IPS DF 6.9 (cell line): ENCODE measurements around the gene ACVR1.

Experiments
- DNase-seq: peaks from one replicate; pipeline ENCODE4 v3.0.0-alpha.2; 2013; ENCODE audit warnings: low read depth, low spot score
- H3K27ac ChIP-seq: one replicate; pipeline ENCODE4 v1.5.1; 2013; ENCODE audit warnings: low read length, control low read depth
- H3K27me3 ChIP-seq: 2 replicates; pipeline ENCODE4 v1.6.1; 2013; ENCODE audit warnings: mild to moderate bottlenecking, low read length; ENCODE audit not compliant: control insufficient read depth, insufficient read depth
- H3K36me3 ChIP-seq: 2 replicates; pipeline ENCODE4 v1.6.1; 2013; ENCODE audit warnings: low read length; ENCODE audit not compliant: control insufficient read depth, insufficient read depth
- H3K4me1 ChIP-seq: 2 replicates; pipeline ENCODE4 v1.6.1; 2013; ENCODE audit warnings: low read length; ENCODE audit not compliant: control insufficient read depth, insufficient read depth
- H3K4me3 ChIP-seq: 2 replicates; pipeline ENCODE4 v1.5.1; 2013; ENCODE audit warnings: mild to moderate bottlenecking, low read length
- H3K9me3 ChIP-seq: 2 replicates; pipeline ENCODE4 v1.6.1; 2013; ENCODE audit warnings: low read length, inconsistent platforms; ENCODE audit not compliant: control insufficient read depth, insufficient read depth
- WGBS: extraction: QIAGEN DNeasy Blood & Tissue Kit; methylation state at CpG from one replicate; pipeline ENCODE4 v1.1.7; 2013; ENCODE audit warnings: mixed read lengths, missing lambda C conversion rate; ENCODE audit not compliant: insufficient read length, insufficient coverage; 5-methylcytosine and 5-hydroxymethylcytosine counted together

Gene ACVR1

DNA sequence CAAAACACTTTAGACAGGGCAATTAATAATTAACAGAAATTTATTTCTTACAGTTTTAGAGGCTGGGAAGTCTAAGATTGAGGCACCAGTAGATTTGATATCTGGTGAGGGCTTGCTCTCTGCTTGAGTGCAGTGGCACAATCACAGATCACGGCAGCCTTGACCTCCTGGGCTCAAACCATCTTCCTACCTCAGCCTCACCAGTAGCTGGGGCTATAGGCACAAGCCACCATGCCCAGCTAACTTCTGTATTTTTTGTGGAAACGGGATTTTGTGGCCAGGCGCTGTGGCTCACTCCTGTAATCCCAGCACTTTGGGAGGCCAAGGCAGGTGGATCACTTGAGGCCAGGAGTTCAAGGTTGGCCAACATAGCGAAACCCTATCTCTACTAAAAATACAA, 29.0 kb upstream of the ACVR1 start:
- Histone ChIP-seq H3K4me3 (no peak overlapping the region), H3K27ac (no peak overlapping the region)
- WGBS = no CpG with 5 or more reads among the region's 4 CpGs

DNA sequence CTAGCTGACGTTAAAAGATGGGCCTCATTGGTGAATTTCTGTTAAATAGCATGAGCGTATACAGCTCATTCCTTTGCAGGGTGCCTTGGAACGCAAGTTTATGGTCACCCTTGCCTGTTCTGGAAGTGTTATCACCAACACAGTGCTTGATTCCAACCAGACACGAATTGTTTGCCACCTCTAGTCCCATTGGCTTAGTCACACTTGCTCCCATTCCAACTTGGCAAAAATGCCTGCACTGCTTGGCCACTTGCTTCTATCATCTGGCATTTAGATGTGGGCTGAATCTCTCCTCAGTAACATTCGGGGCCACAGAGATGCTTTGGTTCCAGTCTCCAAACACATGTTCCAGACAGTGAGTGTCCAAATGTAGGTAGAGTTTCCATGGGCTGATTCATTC, 27.5 kb upstream of the ACVR1 start:
- Histone ChIP-seq H3K4me3 (no peak overlapping the region), H3K9me3 (no peaks in the 10 kb centered on the region), H3K27me3 (no peaks in the 10 kb centered on the region; the same call in 1 of the 2 replicates), H3K27ac (no peak overlapping the region), H3K4me1 (no peaks in the 10 kb centered on the region), H3K36me3 (no peaks in the 10 kb centered on the region)
- DNase-seq = no peak
- no CpG with 5 or more reads among the region's 5 CpGs for WGBS

More for the DNA sequence above, 29.0 kb upstream of the ACVR1 start:
- Histone ChIP-seq H3K9me3 (no peaks in the 10 kb centered on the region), H3K36me3 (no peaks in the 10 kb centered on the region), H3K4me1 (no peaks in the 10 kb centered on the region), H3K27me3 (no peaks in the 10 kb centered on the region)
- no peak for DNase-seq

DNA sequence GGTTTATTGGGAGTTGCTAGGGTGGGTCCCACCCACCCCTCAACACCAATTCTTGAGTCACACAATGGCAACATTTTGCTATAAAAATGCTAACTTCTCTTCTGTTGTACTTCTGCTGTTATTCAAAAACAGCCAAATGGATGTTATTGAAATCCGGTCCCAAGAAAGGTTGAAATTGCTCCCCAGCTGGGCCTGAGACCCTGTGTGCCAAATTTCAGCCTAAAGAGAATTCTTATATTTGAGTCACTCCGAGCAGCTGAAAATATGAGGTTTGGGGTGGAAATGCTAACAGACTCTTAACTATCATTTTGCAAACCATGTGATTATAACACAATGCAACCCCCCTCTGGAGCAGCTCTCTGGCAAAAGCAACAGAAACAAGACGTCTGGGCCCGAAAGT, 27.0 kb upstream of the ACVR1 start:
- Histone ChIP-seq H3K4me3 (no peak overlapping the region), H3K27ac (no peak overlapping the region), H3K36me3 (no peaks in the 10 kb centered on the region), H3K4me1 (no peaks in the 10 kb centered on the region), H3K27me3 (no peaks in the 10 kb centered on the region; the same call in 1 of the 2 replicates), H3K9me3 (no peaks in the 10 kb centered on the region)
- no CpG with 5 or more reads among the region's 4 CpGs for WGBS
- DNase-seq = no peak

DNA sequence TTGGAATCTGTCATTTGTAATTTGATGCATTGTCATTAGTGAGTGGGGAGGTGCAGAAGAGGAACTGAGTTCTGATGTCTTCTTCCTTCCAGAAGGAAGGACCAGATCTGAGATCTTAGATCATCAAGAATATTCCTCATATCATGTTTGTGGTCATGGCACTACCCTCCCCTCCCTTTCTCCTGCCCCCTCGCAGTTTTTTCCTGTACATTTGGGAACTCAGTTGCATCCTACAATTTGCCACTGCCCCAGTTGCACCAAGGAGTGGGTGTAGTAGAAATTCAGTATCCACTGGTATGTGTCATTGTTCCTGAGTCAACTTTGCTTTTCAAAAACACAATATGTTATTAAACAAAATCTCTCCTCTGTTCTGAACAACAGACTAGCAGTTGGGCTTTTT, 26.6 kb upstream of the ACVR1 start:
- H3K4me1 ChIP-seq = no peaks in the 10 kb centered on the region
- no peaks in the 10 kb centered on the region for H3K36me3 ChIP-seq
- no peaks in the 10 kb centered on the region; the same call in 1 of the 2 replicates for H3K27me3 ChIP-seq
- no peak overlapping the region for H3K27ac ChIP-seq
- DNase-seq = no peak
- no peaks in the 10 kb centered on the region for H3K9me3 ChIP-seq
- no peak overlapping the region for H3K4me3 ChIP-seq
- WGBS = no CpG with 5 or more reads among the region's 1 CpG

DNA sequence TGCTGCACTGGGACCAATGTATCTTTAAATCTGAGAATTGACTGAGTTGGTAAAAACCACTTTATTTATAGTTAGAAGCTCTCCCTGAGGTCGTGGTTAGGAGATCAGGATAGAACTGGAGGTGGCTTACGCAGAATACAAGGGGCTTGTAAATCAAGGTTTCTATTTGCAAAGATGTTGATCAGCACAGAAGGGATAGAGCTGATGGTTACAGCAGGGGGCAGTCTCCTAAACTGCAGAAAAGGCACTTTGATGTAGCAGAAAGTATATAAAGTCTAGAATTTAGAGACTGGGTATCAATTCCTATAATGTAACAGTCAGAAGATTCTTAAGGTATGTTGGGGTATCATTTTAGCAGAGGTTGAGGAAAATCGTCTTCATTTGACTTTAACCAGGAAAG, 25.2 kb upstream of the ACVR1 start:
- no peak for DNase-seq
- H3K27me3 ChIP-seq = no peaks in the 10 kb centered on the region; the same call in 1 of the 2 replicates
- no CpG with 5 or more reads among the region's 3 CpGs for whole genome bisulfite sequencing
- H3K36me3 ChIP-seq = no peaks in the 10 kb centered on the region
- no peak overlapping the region for H3K4me3 ChIP-seq
- H3K27ac ChIP-seq = no peak overlapping the region
- H3K9me3 ChIP-seq = no peaks in the 10 kb centered on the region
- H3K4me1 ChIP-seq = no peaks in the 10 kb centered on the region

DNA sequence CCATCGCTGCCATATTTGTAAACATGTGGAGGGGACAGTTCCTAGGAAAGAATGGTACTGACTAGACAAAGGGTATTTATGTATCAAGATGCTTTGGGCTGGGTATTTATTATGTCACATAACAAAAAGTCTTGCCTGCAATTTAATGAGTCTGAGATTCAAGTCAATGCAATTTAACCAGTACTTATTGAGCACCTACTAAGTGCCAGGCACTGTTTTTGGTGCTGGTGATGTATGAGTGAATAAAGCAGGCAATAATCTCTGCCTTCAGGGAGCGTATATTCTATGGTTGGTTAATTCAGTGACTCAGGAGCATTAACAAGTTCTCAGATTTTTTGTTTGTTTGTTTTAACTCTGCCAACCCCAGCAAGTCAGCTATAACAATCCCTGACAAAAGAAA, 24.6 kb upstream of the ACVR1 start:
- Histone ChIP-seq H3K27me3 (no peaks in the 10 kb centered on the region; the same call in 1 of the 2 replicates), H3K27ac (no peak overlapping the region), H3K9me3 (no peaks in the 10 kb centered on the region), H3K36me3 (no peaks in the 10 kb centered on the region), H3K4me3 (no peak overlapping the region), H3K4me1 (no peaks in the 10 kb centered on the region)
- DNase-seq = no peak
- no CpG with 5 or more reads among the region's 2 CpGs for WGBS

DNA sequence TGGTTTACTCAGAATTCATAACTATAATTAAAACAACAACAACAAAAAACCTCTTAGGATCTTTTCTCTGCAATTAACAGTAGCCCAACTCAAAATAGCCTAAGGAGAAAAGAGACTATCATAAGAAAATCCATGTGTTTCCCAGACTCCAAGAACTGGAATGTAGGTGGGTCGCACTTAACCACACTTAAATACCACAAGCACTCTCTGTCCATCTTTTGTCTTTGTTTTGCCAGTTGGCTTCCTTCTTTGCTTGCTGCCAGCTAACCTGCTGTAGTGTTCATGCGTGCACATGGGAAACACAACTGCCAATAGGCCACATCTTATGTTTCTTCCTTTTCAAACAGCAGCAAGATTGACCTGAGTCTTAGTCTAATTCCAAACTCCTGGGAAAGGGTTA, 24.1 kb upstream of the ACVR1 start:
- H3K27me3 ChIP-seq = no peaks in the 10 kb centered on the region; the same call in 1 of the 2 replicates
- no peaks in the 10 kb centered on the region for H3K9me3 ChIP-seq
- no peaks in the 10 kb centered on the region for H3K36me3 ChIP-seq
- H3K4me3 ChIP-seq = no peak overlapping the region
- no peak for DNase-seq
- no CpG with 5 or more reads among the region's 2 CpGs for WGBS
- H3K27ac ChIP-seq = no peak overlapping the region
- H3K4me1 ChIP-seq = no peaks in the 10 kb centered on the region

DNA sequence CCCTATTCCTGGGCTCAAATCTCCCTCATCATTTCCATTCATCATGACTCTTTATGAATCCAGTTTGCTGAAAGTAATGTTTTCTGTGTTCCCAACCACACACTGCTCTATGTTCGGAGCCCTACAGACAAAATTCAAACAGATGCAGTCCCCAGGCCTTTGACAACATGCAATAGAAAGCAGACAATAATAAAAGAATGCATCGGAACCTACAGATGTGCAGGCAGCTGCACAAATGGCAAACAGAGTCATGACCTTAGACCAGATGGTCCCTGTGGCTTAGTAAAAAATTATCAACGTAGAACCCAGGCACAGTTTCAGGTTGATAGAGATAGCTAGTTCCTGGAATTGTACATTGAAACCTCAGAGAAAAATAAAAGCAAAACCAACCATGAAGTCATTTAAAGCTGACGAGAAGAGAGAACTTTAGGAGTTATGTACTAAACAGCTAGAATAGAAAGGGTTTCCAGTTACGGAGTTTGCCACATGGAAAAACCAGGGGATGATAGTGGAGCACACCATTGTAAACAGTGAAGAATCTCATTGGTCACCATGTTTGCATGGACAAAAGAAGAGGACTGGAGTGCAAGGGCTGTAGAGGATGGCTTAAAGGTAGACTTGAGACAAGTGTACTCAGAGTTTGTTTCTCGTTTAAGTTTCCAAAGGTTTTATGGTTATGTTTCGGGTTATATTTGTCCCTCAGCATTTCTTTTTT, 23.2 kb upstream of the ACVR1 start:
- no peaks in the 10 kb centered on the region for H3K4me1 ChIP-seq
- no peaks in the 10 kb centered on the region; the same call in 1 of the 2 replicates for H3K27me3 ChIP-seq
- H3K4me3 ChIP-seq = no peak overlapping the region
- H3K27ac ChIP-seq = no peak overlapping the region
- WGBS = no CpG with 5 or more reads among the region's 7 CpGs
- no peak for DNase-seq
- H3K9me3 ChIP-seq = no peaks in the 10 kb centered on the region
- no peaks in the 10 kb centered on the region for H3K36me3 ChIP-seq

DNA sequence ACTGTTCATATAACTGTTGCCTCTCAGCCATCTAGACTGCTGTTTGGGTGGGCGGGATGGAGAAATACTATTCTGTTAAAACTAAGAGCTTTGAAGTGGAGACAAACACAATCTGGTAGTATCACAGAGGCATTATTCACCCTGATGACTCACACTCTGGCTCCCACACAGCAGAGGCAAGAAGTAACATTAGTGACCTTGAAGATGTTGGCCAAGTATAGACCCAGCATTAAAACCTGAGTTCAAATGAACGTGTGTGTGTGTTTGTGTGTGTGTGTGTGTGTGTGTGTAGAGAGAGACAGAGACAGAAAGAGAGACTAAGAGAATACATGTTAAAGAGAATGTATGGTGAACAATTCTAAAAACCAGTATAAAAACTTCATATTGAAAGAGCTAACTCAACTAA, 22.5 kb upstream of the ACVR1 start:
- H3K27ac ChIP-seq = no peak overlapping the region
- no peaks in the 10 kb centered on the region for H3K4me1 ChIP-seq
- no peaks in the 10 kb centered on the region; the same call in 1 of the 2 replicates for H3K27me3 ChIP-seq
- DNase-seq = no peak
- H3K4me3 ChIP-seq = no peak overlapping the region
- H3K9me3 ChIP-seq = no peaks in the 10 kb centered on the region
- H3K36me3 ChIP-seq = no peaks in the 10 kb centered on the region
- no CpG with 5 or more reads among the region's 2 CpGs for WGBS

DNA sequence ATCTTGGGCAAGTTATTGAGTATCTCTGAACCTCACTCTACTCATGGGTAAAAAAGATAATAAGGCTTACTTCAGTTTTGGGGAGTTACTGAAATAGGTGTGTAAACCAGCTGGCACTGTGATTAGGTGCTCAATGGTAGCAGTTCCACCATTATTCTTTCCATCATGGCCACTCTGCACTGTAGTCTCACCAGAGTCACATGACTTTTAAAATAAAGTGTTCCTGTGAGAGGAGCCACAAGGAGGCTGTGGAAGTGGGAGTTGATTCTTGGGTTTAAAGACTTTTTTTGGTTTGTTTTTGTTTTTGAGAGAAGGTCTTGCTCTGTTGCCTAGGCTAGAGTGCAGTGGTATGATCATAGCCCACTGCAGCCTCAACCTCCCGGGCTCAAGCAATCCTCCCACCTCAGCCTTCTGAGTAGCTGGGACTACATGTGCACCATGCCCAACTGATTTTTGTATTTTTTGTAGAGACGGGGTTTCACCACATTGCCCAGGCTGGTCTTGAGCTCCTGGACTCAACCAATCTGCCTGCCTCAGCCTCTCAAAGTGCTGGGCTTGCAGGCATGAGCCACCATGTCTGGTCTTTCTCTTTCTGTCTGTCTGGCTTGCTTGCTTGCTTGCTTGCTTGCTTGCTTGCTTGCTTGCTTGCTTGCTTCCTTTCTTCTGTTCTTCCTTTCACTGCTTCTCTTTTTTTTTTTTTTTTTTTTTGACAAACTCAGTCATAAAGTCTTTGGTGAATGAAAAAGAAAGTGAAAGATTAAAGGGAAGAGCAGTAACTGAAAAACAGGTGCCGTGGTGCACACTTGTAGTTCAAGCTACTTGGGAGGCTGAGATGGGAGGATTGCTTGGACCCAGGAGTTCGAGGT, 21.2 kb upstream of the ACVR1 start:
- no peak overlapping the region for H3K4me3 ChIP-seq
- no CpG with 5 or more reads among the region's 4 CpGs for WGBS
- DNase-seq = no peak
- H3K27ac ChIP-seq = no peak overlapping the region
- no peaks in the 10 kb centered on the region for H3K9me3 ChIP-seq
- no peaks in the 10 kb centered on the region for H3K36me3 ChIP-seq
- H3K27me3 ChIP-seq = no peaks in the 10 kb centered on the region; the same call in 1 of the 2 replicates
- H3K4me1 ChIP-seq = no peaks in the 10 kb centered on the region
